Stimulated activated CD8-positive, alpha-beta memory T cell treated with anti-CD3 and anti-CD28 coated beads, Interleukin-4, amount 100 ng/mL, for 24 hours (primary cell): ENCODE measurements around the gene WRAP73.

ENCODE experiments used
- DNase-seq: peaks from one replicate; pipeline ENCODE4 v3.0.0-alpha.2; 2020; ENCODE audit warnings: low read depth

WRAP73 gene

GRCh38 chr1:3649342-3650247 is at the start of gene WRAP73:
Gene WRAP73, minus strand, starts transcription at chr1:3650103. Its CDS starts 104 bp downstream, at chr1:3649999.
- peak; percentile 88 for DNase-seq

GRCh38 chr1:3699596-3699995 is 49.7 kb upstream of the WRAP73 start:
- DNase-seq, result no peak

GRCh38 chr1:3698660-3699408 is 48.9 kb upstream of the WRAP73 start:
- no peak for DNase-seq

GRCh38 chr1:3697810-3698209 is 47.9 kb upstream of the WRAP73 start:
- DNase-seq, result no peak

GRCh38 chr1:3697104-3697503 is 47.2 kb upstream of the WRAP73 start:
- no peak for DNase-seq

GRCh38 chr1:3696689-3697088 is 46.8 kb upstream of the WRAP73 start:
- DNase-seq, result no peak

GRCh38 chr1:3695326-3696217 is 45.7 kb upstream of the WRAP73 start:
- peak; percentile 15 for DNase-seq

GRCh38 chr1:3693321-3693720 is 43.4 kb upstream of the WRAP73 start:
- DNase-seq, result no peak

- DNase-seq, result no peak
Measured at GRCh38 chr1:3692598-3692997, 42.7 kb upstream of the WRAP73 start.

GRCh38 chr1:3691421-3692204 is 41.7 kb upstream of the WRAP73 start:
- DNase-seq, result no peak

GRCh38 chr1:3690282-3691065 is 40.6 kb upstream of the WRAP73 start:
- DNase-seq, result no peak

GRCh38 chr1:3689138-3689750 is 39.3 kb upstream of the WRAP73 start:
- no peak for DNase-seq

GRCh38 chr1:3688356-3689137 is 38.6 kb upstream of the WRAP73 start:
- no peak for DNase-seq

GRCh38 chr1:3687504-3687903 is 37.6 kb upstream of the WRAP73 start:
- no peak for DNase-seq

GRCh38 chr1:3685906-3686305 is 36.0 kb upstream of the WRAP73 start:
- no peak for DNase-seq

GRCh38 chr1:3685222-3685621 is 35.3 kb upstream of the WRAP73 start:
- no peak for DNase-seq

- DNase-seq, result no peak
Measured at GRCh38 chr1:3683992-3684391, 34.1 kb upstream of the WRAP73 start.

GRCh38 chr1:3683197-3683596 is 33.3 kb upstream of the WRAP73 start:
- DNase-seq, result no peak
